Retina (tissue), 1 donor: ENCODE measurements around the gene LCN6.
"Not testable (repeated sequence)": the region's sequence is repeated elsewhere in the genome, so short reads cannot be mapped to it uniquely, and the experiment has no call there.

Source experiments
- DNase-seq: peaks from one replicate; pipeline ENCODE4 v3.0.0-alpha.2; 2016

The LCN6 gene, protein sequence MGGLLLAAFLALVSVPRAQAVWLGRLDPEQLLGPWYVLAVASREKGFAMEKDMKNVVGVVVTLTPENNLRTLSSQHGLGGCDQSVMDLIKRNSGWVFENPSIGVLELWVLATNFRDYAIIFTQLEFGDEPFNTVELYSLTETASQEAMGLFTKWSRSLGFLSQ

DNA sequence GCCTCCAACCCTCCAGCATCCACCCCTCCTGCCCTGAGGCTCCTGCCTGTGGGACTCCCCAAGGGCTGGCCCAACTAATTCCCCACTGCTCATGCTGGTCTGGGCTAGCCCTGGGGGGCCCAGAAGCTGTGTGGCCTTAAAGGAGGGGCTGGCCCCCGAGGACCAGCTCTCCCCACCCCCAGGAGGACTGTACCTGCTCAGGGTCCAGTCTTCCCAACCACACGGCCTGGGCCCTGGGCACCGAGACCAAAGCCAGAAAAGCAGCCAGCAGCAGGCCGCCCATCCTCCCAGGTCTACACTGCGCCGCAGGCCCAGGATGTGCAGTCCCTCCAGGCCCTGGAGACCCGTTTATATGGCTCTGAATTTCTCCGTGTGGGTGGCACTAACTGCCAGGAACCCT lies at the start of gene LCN6:
LCN6 (minus strand) TSS at position 325 of the 400 bp plus-strand sequence; CDS start at position 283, 42 bp downstream.
- no peak for DNase-seq

DNA sequence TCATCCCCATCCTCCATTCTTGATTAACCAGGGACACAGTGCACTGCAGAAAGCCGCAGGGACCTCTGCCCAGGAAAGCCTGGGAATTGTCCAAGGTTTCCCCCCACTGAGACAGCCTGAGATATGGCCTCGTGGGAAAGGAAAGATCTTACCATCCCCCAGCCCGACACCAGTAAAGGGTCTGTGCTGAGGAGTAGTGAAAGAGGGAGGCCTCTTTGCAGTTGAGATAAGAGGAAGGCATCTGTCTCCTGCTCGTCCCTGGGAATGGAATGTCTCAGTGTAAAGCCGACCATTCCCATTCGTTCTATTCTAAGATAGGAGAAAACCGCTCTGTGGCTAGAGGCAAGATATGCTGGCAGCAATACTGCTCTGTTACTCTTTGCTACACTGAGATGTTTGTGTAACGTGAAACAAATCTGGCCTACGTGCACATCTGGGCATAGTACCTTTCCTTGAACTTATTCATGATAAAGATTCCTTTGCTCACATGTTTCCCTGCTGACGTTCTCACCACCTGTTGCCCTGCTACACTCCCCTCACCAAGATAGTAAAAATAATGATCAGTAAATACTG lies 48.5 kb upstream of the LCN6 start:
- DNase-seq: not testable (repeated sequence)

- DNase-seq: peak; percentile 28
These were observed 48.0 kb upstream of the LCN6 start, which contains the start of gene CCDC183 for GRCh38 chr9:136796238-136796774. Gene CCDC183, plus strand, starts transcription at chr9:136796338. Its CDS starts 60 bp downstream, at chr9:136796398.

GRCh38 chr9:136795000-136795348 lies 46.6 kb upstream of the LCN6 start:
- no peak for DNase-seq

- no peak for DNase-seq
These were observed 46.1 kb upstream of the LCN6 start for GRCh38 chr9:136794281-136794999.

GRCh38 chr9:136793086-136793946 lies 45.0 kb upstream of the LCN6 start:
- no peak for DNase-seq

- no peak for DNase-seq
These were observed 44.2 kb upstream of the LCN6 start for GRCh38 chr9:136792321-136793085.

DNA sequence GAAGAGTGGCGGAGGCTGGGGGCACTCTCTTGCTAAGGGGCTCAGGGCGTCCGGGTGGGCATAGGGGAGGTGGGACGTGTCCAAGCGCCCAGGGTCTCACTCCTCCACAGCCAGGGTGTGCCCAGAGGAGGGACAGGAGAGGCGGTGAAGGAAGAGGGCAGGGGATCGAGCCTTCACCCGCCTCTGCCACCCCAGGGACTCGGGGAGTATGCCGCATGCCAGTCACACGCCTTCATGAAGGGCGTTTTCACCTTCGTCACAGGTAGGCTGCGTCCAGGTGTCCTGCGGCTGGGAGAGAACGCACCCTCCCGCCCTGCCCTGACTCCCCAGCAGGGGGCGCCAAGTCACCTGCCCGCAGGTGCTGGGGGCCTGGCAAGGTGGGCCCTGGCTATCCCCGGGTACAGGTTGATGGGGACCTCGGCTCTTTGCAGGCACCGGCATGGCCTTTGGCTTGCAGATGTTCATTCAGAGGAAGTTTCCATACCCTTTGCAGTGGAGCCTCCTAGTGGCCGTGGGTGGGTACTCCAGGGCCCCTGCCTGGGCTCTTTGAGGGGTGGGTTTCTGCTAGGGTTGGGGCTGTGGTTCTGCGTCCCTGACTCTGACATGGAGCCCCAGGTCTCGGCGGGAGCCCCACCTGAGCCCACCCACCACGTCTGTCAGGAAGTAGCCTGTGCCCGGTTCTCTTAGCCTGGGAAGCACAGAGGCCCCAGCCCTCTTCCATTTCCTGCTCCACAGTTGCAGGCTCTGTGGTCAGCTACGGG lies 43.4 kb upstream of the LCN6 start:
- DNase-seq: peak; percentile 50

- peak; percentile 96 for DNase-seq
These were observed 42.6 kb upstream of the LCN6 start, which contains the start of gene TMEM141 for GRCh38 chr9:136790640-136791515. Gene TMEM141, plus strand, starts transcription at chr9:136791344. Its CDS starts 27 bp downstream, at chr9:136791371.

DNA sequence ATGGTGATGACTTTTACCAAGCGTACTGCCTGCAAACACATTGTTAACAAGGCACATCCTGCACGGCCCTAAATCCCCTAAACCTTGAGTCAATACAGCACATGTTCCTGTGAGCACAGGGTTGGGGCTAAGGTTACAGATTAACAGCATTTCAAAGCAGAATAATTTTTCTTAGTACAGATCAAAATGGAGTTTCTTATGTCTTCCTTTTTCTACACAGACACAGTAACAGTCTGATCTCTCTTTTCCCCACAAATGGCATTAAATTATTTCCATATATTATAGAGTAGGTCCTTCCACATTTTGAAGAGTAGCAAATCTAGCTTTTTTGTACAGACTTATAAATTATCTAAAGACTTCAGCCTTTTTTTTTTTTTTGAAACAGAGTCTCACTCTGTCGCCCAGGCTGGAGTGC lies 41.2 kb upstream of the LCN6 start:
- DNase-seq: no peak

DNA sequence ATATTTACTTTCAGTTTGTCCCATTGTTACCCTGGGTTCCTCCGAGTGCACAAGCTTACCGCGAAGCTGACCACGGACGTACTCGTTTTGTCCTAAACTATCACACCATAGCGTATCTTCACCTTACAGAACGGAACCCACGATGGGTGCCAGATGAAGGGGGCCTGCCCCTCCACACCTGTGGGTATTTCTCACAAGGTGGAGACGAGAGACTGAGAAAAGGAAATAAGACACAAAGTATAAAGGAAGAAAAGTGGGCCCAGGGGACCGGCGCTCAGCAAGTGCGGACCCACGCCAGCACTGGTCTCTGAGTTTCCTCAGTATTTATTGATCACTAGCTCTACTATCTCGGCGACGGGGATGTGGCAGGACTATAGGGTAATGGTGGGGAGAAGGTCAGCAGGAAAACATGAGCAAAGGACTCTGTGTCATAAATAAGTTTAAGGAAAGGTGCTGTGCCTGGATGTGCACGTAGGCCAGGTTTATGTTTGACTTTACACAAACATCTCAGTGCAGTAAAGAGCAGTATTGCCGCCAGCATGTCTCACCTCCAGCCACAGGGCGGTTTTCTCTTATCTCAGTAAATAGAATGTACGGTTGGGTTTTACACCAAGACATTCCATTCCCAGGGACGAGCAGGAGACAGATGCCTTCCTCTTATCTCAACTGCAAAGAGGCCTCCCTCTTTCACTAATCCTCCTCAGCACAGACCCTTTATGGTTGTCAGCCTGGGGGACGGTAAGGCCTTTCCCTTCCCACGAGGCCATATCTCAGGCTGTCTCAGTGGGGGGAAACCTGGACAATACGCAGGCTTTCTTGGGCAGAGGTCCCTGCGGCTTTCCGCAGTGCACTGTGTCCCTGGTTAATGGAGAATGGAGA lies 40.6 kb upstream of the LCN6 start:
- not testable (repeated sequence) for DNase-seq

DNA sequence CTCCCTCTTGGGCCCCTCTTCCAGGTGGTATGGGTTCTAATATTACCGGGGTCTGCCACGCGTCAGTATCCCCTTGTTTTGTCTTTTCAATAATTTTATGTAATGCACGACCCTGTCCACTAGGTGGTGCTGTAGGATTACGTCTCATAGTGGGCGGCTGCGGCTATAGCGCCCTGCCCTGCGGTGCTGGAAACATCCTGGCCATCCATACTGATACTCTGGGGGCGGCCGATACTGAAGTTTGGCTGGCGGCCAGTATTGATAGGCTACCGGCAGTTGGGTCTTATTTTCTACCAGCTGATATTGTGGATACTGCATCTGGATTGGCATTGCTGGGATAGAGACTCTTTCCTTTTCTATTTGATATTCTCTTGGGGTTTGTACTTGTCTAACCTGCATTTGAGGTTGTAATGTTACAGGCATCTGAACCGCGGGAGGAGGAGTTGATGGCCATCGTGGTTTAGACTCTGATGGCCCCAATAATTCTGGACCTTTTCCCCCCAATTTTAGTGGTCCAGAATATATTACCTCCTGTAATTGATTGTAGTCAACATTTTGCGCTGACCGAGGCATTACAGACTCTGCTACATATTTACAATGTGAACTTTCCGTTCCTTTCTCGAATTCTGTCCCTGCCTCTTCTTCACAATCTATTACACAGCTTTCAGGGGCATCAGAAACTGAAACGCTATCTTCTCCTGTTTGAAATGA lies 39.5 kb upstream of the LCN6 start:
- DNase-seq: peak; percentile 89

DNA sequence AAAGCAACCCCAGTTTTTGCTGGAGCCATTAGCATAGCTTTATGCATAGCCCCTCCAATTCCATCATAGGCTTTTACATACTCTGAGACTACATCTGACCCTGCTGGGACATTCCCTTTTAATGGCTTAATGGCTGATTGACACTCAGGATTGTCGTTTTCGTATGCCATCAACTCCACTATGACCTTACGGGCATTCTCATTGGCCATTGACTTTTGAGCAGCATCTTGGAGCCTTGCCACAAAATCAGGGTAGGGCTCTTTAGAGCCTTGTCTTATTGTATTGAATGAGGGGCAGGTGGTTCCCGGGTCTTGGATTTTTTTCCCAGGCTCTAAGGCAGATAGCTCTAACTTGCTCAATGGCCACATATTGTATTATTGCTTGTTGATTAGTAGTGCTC lies 38.7 kb upstream of the LCN6 start:
- not testable (repeated sequence) for DNase-seq

- DNase-seq: no peak
These were observed 38.1 kb upstream of the LCN6 start for GRCh38 chr9:136786451-136786850.

DNA sequence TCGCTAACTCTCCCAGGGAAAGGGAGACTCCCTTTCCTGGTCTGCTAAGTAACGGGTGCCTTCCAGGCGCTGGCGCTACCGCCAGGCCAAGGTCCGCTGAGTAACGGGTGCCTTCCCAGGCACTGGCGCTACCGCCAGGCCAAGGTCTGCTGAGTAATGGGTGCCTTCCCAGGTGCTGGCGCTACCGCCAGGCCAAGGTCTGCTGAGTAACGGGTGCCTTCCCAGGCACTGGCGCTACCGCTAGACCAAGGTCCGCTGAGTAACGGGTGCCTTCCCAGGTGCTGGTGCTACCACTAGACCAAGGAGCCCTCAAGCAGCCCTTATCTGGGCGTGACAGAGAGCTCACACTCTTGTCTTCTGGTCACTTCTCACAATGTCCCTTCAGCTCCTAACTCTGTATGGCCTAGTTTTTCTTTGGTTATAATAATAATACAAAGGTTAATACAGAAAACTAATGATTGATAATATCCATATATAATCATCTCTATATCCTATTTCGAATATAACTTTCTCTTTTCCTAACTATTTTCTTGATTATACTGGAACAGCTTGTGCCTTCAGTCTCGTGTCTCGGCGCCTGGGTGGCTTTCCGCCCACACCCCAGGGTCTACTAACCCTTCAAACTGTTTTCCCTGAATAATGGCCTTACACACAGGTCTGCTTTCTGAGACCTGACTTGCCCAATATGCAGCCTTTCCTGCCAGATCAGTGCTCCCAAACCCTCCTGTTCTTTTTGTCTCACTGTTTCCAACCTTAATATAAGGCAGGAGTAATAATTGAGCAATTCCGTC lies 37.4 kb upstream of the LCN6 start:
- not testable (repeated sequence) for DNase-seq

DNA sequence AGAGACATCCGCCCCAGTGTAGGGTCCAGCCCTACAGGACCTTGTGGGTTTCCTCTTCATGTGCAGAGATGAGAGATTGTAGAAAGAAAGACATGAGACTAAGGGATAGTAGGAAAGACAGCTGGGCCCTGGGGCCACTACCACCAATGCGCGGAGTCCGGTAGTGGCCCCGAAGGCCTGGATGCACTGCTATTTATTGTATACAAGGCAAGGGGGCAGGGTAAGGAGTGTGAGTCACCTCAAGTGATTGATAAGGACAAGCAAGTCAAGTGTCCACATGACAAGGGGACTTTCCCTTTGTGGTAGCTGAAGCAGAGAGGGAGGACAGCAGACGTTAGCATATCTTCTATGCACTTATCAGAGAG lies 36.7 kb upstream of the LCN6 start:
- DNase-seq: no peak

DNA sequence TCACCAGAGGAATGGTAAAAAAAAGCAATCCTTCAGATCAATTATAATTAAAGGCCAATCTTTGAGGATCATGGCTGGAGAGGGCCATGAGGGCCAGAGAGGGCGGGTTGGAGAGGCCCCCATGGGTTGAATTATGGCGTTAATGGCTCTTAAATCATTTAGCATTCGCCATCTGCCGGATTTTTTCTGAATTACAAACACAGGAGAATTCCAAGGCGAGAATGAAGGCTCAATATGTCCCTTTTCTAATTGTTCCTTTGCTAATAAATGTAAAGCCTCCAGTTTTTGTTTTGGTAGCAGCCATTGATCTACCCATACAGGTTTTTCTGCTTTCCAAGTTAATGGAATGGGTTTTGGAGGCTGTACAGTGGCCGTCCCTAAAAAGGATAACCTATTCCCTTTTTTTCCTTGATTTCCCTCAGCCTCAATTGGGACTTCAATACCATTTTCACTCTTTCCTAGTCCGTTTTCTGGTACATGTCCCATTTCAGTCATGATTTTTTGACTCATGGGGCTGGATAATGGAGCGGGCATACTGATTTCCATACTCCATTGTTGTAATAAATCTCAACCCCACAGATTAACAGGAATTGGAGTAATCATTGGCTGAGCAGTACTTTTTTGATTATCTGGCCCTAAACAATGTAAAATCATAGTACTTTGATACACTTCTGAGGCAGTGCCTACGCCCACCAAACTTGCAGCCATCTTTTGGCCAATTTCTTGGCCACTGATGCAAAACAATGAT lies 36.1 kb upstream of the LCN6 start:
- no peak for DNase-seq
